ENCODE measurements around the gene MMP25. TPM values are rescaled to one million over a fixed set of nuclear protein-coding genes. Genes with fewer than 3 reads are reported as not detected.

MMP25 gene
- total RNA-seq, 1 experiment from 2014 or later: 0.25 TPM

Small RNA genes lying within 50 kb of the gene (small RNA-seq; reads per million reads assigned to genes)
- gene RNU1-22P: 0.17 to 1.4 reads per million in 2 experiments

Other genes starting within 250 kb of the MMP25 start
- not detected in 2 replicates for gene PRSS41, start 248.1 kb upstream of the MMP25 start, total RNA-seq (2014; rRNA removed; shearing (Covaris generic))
- not detected in 2 replicates for gene PRSS21, start 229.3 kb upstream of the MMP25 start, total RNA-seq (2014; rRNA removed; shearing (Covaris generic))
- gene ZG16B, start 216.3 kb upstream of the MMP25 start, total RNA-seq (2014; rRNA removed; shearing (Covaris generic)): 13.8 and 18.7 TPM in 2 replicates
- not detected in 2 replicates for gene PRSS22, start 188.4 kb upstream of the MMP25 start, total RNA-seq (2014; rRNA removed; shearing (Covaris generic))
- gene FLYWCH2, start 163.3 kb upstream of the MMP25 start, total RNA-seq (2014; rRNA removed; shearing (Covaris generic)): 80.1 and 88.9 TPM in 2 replicates
- 26.6 and 29.4 TPM in 2 replicates for gene FLYWCH1, start 134.6 kb upstream of the MMP25 start, total RNA-seq (2014; rRNA removed; shearing (Covaris generic))
- 1.5 and 2.7 TPM in 2 replicates for gene KREMEN2, start 82.3 kb upstream of the MMP25 start, total RNA-seq (2014; rRNA removed; shearing (Covaris generic))
- 19.0 and 24.4 TPM in 2 replicates for gene PAQR4, start 77.2 kb upstream of the MMP25 start, total RNA-seq (2014; rRNA removed; shearing (Covaris generic))
- gene PKMYT1, start 66.1 kb upstream of the MMP25 start, total RNA-seq (2014; rRNA removed; shearing (Covaris generic)): 14.8 and 18.9 TPM in 2 replicates
- gene CLDN9, start 33.6 kb upstream of the MMP25 start, total RNA-seq (2014; rRNA removed; shearing (Covaris generic)): 0.05 and 0.14 TPM in 2 replicates
- not detected in 2 replicates for gene CLDN6, start 28.4 kb upstream of the MMP25 start, total RNA-seq (2014; rRNA removed; shearing (Covaris generic))
- gene TNFRSF12A, start 26.2 kb upstream of the MMP25 start, total RNA-seq (2014; rRNA removed; shearing (Covaris generic)): 249 and 347 TPM in 2 replicates
- gene HCFC1R1, start 22.6 kb upstream of the MMP25 start, total RNA-seq (2014; rRNA removed; shearing (Covaris generic)): 29.3 and 33.4 TPM in 2 replicates
- gene THOC6, start 22.5 kb upstream of the MMP25 start, total RNA-seq (2014; rRNA removed; shearing (Covaris generic)): 30.3 and 35.2 TPM in 2 replicates
- not detected in 2 replicates for gene BICDL2, start 9.6 kb upstream of the MMP25 start, total RNA-seq (2014; rRNA removed; shearing (Covaris generic))
- 0.38 and 0.47 TPM in 2 replicates for gene IL32, start 19.1 kb downstream of the MMP25 start, total RNA-seq (2014; rRNA removed; shearing (Covaris generic))
- 0.05 and 0.38 TPM in 2 replicates for gene ZSCAN10, start 52.7 kb downstream of the MMP25 start, total RNA-seq (2014; rRNA removed; shearing (Covaris generic))
- 12.0 and 13.5 TPM in 2 replicates for gene ZNF205, start 66.0 kb downstream of the MMP25 start, total RNA-seq (2014; rRNA removed; shearing (Covaris generic))
- 4.5 and 5.0 TPM in 2 replicates for gene ZNF213, start 88.5 kb downstream of the MMP25 start, total RNA-seq (2014; rRNA removed; shearing (Covaris generic))
- gene OR1F1, start 141.6 kb downstream of the MMP25 start, total RNA-seq (2014; rRNA removed; shearing (Covaris generic)): 0.58 and 0.67 TPM in 2 replicates
- gene ZNF200, start 188.6 kb downstream of the MMP25 start, total RNA-seq (2014; rRNA removed; shearing (Covaris generic)): 11.9 and 14.5 TPM in 2 replicates
- 0.17 TPM in 1 of 2 replicates, not detected in the other for gene MEFV, start 210.1 kb downstream of the MMP25 start, total RNA-seq (2014; rRNA removed; shearing (Covaris generic))
- gene ZNF263, start 236.9 kb downstream of the MMP25 start, total RNA-seq (2014; rRNA removed; shearing (Covaris generic)): 59.5 and 60.9 TPM in 2 replicates